Measurements from ENCODE around the gene ARL4C.

The ARL4C gene

DNA sequence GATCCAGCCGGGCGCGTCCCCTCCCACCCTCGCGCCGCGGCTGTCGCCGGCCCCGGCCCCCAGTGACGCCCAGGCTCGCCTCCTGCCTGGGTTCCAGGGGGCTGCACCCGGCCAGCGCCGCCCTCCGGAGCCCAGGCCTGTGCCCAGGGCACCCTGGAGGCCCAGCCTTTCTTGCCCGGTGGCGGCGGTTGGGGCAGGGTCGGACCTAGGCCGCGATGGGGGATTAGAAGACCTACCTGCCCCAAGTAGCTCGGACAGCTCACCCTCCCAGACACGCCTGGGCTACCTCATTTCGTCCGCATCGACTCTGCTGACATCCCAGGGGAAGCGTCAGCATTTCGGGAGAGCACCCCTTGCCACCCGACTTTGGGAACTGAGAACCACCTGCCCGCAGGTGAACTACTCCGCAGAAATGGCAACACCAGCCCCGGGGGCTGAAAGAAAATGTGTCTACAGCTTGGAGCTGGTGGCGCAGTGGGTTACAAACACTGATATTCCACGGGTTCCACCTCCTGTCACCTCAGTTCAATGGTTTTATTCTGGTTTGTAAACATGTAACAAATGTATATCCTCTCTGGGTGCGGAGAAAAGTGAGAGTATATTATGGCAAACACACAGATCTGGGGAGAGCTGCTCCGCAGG, 834 bp upstream of the ARL4C start:
- DNase-seq: no peak

DNA sequence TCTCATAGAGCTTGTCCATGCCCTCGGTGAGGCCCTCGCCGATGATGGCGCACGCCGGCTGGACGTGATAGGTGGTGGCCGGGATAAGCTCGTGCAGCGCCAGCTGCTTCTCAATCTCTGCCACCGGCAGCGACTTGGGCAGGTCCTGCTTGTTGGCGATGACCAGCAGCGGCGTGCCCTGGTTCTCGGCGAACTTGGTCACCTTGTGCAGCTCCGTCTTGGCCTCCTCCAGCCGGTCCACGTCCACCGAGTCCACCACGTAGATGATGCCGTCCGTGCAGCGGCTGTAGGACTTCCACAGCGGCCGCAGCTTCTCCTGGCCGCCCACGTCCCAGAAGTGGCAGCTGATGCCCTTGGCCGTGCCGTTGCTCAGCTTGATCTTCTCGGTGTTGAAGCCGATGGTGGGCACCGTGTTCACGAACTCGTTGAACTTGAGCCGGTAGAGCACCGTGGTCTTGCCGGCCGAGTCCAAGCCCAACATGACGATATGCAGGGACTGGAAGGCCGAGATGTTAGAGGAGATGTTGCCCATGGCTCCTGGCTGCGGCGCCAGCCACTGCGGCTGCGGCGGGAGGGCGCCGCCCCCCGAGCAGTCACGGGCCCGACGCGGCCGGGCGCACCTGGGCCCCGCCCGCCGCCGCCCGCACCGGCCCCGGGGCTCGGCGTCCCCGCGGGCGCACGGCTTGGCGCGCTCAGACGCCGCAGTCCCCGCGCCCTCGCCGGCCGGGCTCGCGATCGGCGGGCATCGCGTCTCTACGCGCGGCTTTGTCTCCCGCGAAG, 636 bp downstream of the ARL4C start:
- no peak for DNase-seq

DNA sequence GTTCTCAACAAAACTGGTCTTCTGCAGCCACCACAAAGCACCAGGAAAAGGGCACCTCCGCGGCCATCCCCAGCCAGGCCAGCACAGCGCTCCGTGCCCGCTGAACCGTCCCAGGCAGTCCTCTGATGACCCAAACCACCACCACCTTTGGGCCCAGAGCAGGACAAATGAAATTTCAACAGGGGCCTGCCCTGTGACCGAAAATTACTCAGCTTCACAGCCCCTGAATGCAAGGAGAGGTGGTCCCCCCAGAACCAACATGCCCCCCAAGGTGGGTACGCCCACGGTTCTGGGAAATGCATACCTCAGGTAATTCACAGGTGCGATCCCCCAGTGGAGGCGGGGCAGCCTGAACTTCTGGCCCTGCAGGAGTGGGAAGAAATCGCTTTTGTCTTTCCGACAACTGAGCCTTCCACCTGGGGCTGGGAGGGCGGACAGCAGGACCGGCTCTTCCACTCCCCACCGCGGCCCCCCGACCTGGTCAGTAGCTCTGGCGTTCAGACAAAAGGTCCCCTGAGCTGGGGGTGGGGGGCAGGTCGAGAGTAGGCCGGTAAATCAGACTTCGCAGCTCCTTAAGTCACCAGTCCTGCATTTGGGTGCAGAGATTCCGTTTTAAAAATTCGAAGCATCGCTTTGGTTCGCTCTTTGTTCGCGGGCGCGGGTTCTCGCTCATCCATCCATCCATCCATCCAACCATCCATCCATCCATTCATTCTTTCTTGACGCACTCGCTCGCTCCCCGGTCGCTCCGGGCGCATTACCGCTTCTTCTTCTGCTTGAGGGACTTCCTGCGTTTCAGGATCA, 1.4 kb downstream of the ARL4C start:
- DNase-seq: no peak

DNA sequence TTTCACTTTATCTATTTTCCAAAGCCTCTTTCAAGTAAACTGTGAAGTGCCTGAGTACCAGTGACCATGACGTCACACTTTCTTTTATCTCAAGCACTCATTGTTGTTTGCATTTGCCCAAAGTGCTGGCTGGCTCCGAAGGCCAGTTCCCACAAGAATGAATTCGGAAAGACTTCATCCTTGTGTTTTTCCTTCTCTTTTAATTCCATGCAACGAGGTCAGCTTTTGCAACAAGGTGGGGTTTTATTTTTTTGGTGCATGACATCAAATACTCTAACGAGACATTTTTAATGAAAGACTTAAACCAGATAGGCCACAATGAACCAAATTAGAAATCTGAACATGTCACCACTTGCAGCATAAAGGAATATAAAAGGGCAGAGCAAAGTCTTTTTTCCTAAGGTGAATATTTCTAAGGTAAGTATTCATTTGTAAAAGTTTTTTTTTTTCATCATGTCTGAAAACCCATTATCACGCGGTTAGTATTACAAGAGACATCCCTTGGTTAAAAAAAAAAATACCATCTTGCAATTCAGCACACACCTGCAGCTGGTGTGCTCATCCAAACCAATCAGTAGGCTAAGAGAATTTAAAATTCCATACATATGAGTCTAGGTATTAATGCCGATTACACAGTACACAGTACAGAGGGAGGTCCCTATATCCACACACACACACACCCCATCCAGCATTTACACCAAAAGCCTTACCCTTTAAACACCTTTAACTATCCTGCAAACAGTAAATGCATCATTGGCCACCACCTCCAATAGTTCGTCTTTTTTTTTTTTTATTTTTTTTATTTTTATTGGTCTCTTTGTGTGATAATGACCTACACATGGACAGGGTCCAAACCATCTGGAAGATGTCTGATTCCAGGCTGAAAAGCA, 2.3 kb downstream of the ARL4C start:
- DNase-seq: no peak

DNA sequence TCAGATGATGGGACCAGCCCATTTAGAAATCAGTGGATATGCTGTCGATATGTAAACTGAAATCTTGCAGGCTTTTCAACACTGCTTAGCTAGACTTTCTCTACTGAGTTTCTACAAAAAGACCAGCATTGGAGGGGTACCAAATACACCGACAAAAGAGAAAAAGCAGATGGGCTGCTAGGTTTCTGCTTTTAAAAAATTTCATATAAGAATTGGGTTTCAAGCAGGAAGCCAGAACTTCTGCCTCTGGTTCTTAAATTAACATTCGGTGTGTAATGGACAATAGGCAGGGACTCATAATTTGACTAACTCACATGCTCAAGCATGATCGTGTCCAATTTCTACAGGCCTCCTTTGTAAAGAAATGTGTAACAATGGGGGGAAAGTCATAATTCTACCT, 3.1 kb downstream of the ARL4C start:
- no peak for DNase-seq

DNA sequence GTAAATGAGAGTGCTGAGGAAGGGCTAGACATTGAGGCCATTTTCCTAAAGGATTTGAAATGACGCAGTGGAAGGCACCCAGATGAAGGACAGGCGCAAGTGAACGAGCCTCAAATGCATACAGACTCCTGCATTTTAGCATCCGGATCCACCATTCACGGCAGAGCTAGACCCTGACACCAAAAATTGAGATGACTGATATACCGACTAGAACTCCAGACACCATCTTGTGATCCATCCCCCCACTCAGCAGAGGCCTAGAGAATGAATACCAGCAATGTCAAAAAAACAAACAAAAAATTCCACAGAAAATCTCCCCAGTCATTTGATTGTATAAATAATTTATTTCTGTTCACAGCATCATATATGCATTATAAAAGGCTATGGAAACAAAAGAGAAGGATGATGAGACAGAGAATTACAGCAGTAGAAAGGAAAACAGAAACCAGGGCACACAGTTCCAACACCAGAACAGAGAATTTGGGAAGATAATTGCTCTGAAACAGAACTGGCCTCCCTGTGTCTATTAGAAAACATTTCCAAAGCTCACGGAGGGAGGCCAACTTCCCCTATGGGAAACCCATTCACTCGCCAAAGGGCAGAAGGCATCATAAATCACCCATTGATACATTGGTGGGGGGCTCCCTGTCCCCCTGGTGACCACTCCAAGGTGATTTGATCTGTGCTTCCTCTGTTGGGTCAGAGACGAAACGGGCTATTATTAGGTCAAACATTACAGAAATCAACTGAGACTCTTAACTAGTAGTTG, 4.0 kb downstream of the ARL4C start:
- DNase-seq: no peak

DNA sequence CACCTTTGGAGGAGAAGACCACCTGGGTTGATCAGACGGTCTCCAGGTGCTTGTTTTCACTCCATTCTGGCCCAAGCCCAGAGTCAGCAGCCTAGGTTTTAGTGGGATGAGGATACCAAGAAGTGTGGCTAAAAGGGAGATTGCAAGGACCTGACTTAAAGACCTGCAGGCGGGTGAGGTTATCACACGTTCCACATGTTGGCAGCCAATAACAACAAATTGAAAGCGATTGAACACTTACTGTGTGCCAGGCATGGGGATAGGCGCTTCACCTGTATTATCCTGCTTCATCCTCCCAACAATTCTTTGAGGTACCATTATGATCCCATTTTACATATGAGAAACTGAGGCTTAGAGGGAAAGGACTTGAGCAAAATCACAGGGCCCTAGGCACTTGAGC, 5.0 kb downstream of the ARL4C start:
- DNase-seq: no peak

DNA sequence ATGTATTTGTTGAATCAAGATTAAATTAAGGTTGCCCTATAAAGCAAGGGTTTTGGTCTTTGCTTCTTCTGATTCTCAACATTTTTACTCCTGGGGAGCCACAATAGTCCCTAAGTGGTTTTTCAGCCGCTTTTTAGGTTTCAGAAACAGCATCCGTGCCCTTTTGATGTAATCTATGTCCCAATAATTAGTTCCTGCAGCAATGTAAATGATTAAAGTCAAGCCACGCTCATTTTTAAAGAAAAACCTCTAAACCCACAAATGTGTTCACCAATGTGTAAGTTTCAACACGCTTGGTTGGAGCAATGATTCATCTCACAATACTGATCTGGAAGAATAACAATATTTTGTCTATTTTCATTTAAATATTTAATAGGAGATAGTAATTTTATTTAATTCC, 5.6 kb downstream of the ARL4C start:
- DNase-seq: no peak

DNA sequence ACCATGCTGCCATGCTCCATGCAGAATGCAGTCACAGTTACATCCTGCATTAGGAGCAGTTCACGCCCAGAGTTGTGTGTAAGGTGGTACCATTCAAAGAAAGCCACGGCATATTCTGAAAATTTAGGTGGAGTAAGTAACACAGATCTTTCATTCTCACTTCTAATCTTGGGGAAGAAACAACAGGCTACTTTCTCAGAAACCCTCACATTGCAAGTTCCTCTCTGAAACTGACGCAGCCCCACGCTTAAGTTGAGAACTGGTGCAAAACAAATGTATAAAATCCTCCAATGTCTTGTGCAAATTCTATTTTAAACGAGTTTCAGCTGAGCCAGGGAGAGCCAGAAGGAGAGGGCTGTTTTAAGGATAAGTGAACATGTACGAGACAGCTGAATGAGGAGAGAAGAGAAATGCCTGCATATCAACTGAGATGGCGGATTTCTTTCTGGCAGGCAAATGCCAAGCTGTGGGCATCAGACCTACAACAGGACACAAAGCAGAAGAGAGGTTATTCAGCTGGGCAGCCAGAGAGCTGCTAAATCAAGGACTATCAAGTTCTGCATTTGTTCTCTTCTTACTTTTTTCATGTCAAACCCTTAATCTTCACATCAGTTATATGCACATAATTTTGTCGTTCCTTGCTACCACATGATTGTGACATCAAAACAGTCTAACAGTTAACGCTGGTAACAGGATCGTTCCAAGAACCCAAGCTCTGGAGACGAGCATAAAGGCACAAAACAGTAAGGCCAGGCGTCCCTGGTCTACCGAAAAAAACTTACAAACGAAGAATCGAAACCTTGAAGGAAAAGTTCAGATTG, 6.4 kb downstream of the ARL4C start:
- no peak for DNase-seq

DNA sequence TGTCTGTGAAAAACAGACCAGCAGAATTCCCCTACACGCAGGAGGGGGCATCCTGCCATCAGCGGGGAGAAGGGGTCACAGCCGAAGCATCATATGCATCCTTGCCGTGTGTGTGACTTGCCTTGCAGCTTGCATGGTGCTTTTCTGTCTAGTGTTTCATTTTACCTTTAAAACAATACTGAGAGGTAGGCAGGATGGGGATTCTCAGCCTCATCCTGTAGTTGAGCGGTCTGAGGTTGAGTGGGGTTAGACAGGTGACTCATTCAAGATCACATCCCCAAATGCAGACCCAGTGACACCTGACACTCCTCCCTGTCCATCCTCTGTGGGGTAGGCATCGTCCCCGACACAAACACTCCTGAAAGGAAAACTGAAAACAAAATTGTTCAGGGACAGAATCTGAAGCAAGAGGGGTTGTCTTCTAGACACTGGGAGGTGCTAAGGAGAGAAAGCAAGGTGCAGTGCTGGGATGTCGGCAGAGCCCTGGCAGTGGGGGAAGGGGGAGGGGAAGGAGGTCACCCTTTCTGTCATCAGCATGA, 7.9 kb downstream of the ARL4C start:
- no peak for DNase-seq

DNA sequence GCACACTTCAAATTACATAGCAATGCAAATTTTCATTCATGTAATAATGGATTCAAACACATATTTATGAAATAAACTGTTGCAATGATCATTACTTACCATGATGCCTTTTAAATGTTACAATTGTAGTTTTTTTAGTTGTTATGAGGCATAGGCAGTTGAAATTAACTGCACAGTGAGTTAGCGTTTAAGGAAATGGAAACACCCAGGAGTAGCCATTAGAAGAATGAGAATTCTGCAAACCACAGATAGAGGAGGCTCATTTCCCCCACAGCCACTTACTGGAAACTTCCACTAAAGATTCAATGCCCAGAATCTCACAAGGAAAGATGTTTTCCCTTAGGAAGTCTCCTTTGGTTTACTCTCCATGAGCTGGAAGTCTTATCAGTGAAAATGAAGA, 8.4 kb downstream of the ARL4C start:
- DNase-seq: no peak

DNA sequence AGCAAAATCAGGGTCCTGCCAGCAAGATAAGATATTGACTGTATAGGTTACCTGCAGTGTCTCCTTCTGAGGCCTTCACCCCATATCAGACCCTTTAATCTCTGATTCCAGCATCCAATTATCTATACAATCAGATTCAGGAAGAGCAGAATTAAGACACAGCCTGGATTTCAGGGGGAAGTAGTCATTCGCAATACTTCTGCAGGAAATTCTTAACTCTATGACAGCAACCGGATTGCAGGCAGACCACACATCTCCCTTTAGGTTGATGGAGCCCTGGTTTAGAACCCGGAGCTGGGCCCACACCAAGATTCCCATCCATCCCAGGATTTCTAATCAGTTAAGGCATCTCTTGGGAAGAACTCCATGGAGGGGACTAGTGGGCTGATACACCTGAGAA, 9.5 kb downstream of the ARL4C start:
- no peak for DNase-seq

DNA sequence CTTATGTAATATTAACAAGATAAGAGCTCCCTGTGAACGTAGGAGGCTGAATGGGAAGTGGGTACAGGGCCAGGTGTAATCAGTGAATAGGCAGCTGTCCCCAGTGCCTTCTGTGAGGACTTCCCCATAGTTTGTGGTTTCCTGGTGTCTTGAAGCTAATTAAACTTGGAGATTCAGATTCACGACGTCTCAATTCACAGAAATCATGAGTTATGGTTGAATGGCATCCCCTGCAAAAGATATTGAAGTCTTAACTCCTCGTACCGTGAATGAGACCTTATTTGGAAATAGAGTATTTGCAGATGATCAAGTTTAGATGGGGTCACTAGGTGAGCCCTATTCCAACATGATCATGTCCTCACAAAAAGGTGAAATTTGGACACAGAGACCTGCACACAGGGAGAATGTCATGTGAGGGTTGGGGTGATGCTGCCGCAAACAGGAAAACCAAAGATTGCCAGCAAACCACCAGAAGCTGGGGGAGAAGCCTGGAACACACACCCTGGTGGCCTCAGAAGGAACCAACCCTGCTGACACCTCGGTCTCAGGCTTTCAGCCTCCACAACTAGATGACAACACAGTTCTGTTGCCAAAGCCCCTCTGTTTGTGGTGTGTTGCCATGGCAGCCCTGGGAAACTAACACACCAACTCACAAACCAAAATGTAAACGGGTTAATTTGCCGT, 13.2 kb downstream of the ARL4C start:
- no peak for DNase-seq

DNA sequence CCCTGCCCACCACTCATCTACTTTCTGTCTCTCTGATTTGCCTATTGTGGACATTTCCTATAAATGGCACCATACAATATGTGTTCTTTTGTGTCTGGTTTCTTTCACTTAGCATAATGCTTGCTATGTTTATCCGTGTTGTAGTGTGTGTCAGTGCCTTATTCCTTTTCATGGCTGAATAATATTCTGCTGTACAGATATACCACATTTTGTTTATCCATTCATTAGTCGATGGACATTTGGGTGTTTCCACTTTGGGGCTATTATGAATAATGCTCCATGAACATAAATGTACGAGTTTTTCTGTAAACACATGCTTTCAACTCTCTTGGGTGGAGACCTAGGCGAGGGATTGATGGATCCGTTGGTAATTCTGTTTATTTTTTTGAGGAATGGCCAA, 15.6 kb downstream of the ARL4C start:
- no peak for DNase-seq

DNA sequence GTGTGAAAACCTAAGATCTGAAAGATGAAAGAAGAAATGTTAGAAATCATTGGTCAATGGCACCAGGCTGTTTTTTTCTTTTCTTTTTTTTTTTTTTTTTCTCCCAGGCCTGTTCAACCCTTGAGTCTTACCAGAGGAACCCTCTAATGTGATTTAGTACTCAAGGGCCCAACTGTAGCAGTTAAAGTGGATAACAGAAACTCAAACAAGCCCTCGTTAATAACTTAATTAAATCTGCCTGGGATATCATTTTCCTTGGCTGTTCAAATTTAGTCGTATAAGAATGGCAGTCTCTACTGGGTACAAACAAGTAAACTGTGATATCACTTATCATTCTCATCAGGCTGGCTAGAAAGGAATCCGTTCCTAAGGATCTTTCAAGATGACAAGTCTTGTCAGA, 16.5 kb downstream of the ARL4C start:
- no peak for DNase-seq

DNA sequence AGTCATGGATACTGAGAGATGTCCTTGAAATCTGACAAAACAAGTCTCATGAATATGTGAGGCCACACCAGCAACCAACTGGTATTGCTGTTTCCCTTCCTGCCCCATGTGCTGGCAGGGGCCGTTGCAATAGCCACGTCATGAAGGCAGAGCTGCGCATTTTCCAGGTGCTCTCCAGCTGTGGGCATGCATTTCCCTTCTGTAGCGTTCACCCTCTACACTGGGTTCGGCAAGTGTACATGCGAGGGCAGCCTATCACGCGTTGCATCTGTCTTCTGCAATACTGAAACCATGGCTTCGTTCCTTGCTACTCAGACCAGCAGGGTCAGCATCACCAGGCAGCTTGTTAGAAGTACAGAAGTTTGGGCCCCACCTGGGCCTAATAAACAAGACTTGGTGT, 17.4 kb downstream of the ARL4C start:
- no peak for DNase-seq

DNA sequence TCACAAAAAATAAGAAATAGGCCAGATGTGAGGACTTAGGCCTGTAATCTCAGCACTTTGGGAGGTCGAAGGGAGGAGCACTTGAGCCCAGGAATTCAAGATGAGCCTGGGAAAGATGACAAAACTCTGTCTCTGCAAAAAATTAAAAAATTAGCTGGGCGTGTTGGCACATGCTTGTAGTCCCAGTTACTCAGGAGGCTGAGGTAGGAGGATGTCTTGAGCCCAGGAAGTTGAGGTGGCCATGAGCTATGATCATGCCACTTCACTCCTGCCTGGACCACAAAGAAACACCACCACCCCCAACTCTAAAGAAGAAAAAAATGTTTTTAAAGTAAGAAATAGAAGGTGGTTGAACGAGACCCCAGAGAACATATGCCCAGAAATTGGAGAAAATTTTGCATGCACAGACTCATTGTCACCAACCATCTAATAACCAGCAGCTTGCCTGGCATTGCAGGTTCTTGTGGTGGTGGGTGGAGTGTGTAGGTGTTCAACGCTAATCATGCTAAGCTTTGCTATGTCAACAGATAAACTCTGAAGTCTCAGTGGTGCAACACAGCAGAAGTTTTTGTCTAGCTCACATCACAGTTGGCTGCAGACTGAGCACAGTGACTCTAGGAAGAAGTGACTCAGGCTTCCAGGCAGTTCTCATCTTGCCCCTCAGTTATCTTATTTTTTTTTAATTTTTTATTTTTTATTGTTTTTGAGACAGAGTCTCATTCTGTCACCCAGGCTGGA, 18.6 kb downstream of the ARL4C start:
- no peak for DNase-seq

DNA sequence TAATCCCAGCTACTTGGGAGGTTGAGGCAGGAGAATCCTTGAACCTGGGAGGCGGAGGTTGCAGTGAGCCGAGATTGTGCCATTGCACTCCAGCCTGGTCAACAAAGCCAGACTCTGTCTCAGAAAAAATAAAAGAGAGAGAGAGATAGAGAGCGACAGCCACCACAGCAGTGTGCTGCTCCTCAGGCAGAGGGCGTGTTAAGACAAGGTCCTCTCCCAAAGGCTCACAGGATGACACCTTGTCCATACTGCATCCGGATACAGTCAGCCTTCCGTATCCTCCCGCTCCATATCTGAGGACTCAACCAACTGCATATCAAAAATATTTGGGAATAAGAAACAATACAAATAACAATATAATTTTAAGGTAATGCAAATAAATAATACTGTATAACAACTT, 20.1 kb downstream of the ARL4C start:
- DNase-seq: no peak

DNA sequence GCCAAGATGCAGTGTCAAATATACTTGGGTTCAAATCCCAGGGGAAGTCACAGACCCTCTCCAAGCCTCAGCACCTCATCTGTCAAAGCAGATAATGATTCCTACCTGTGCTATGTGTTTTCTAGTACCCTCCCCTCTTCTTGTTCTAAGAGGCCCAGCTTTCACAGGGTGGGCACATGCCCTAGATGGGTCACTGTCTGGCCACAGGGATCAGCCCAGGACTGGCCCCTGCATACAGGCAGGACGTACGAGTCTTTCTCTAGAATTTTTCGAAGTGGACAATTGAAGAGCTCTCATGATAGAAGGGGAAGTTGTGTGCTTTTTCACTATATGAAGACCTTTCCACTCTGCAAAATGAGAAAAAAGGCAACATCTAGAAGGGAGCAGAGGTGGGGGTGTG, 22.2 kb downstream of the ARL4C start:
- no peak for DNase-seq

DNA sequence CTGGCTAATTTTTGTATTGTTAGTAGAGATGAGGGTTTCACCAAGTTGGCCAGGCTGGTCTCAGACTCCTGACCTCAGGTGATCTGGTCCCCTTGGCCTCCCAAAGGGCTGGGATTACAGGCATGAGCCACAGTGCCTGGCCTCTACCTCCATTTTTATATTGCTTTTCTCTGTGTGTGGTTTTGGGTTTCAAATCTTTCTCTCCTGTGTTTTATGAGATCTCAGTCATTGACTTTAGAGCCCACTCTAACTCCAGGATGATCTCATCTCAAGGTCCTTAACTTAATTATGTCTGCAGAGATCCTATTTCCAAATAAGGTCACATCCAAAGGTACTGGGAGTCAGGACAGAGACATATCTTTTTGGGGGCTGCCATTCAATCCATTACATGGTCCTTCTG, 24.7 kb downstream of the ARL4C start:
- DNase-seq: no peak

All from GDM1 (cell line).